Measurements from ENCODE around the gene GRXCR1.
A peak's percentile ranks its signal among the peaks of the same experiment; 100 is the strongest.

The GRXCR1 gene

GRCh38 chr4:43047058-43047457 lies 154.5 kb downstream of the GRXCR1 start:
- TF ChIP-seq CTCF (IDR thresholded peaks at IDR 0.05; ENCODE audit: unreplicated experiment in 3 of 3) = no peak
- Mint-ChIP-seq H3K4me3 (no peak overlapping the region), H3K27ac (peak overlapping the region in 2 of 3 experiments; percentile 6 to 13), H3K9me3 (no peaks in the 10 kb centered on the region), H3K4me1 (peaks cover 19% of the 10 kb centered on the region), H3K27me3 (ENCODE audit: low read depth) (no peaks in the 10 kb centered on the region), H3K36me3 (ENCODE audit: low read depth) (no peaks in the 10 kb centered on the region)

DNA sequence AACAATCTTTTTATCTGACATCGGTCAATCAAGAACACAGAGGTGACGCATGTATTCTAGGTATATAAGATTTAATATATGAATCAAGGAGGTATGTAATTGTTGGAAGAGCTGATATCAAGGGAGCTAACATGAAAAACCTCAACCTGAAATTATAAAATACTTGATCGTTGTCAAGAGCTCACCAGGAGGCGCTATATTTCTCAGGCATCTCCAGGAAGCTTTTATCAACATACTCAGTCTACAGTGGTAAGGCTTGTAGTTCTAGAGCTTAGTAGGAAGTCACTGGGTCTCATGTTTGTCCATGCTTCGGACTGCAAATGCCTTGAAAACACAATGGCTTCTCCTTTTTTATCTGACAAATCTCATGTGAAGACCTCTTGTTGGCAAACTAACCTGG lies 156.1 kb downstream of the GRXCR1 start:
- peaks cover 19% of the 10 kb centered on the region for H3K4me1 Mint-ChIP-seq
- H3K27me3 Mint-ChIP-seq (ENCODE audit: low read depth) = no peaks in the 10 kb centered on the region
- H3K9me3 Mint-ChIP-seq = no peaks in the 10 kb centered on the region
- H3K4me3 Mint-ChIP-seq = no peak overlapping the region
- no peak overlapping the region for H3K27ac Mint-ChIP-seq
- TF ChIP-seq CTCF (IDR thresholded peaks at IDR 0.05; ENCODE audit: unreplicated experiment in 3 of 3) = no peak
- H3K36me3 Mint-ChIP-seq (ENCODE audit: low read depth) = no peaks in the 10 kb centered on the region

DNA sequence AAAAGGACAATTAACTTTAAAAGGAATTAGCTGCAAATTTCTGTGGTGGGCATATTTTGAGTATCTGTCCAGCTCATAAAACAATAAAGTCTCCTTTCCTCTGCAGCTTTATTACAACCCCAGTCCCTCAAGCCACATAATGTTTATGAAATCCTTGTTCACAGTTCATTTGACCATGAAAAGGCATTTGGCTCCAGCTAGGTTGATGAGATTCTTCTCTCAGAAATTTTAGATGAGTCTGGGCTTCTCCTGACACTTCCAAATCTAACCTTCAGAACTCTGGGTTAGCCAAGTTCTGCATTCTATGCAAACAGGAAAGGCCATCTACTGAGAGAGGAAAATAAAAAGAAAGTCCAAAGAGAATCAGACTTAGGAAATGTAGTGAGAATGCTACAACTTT lies 156.8 kb downstream of the GRXCR1 start:
- Mint-ChIP-seq H3K4me1 (peaks cover 19% of the 10 kb centered on the region), H3K27ac (peak overlapping the region in 1 of 3 experiments; percentile 25), H3K36me3 (ENCODE audit: low read depth) (no peaks in the 10 kb centered on the region), H3K27me3 (ENCODE audit: low read depth) (no peaks in the 10 kb centered on the region), H3K9me3 (no peaks in the 10 kb centered on the region), H3K4me3 (no peak overlapping the region)
- no peak for TF ChIP-seq CTCF (IDR thresholded peaks at IDR 0.05; ENCODE audit: unreplicated experiment in 3 of 3)

- H3K27me3 Mint-ChIP-seq (ENCODE audit: low read depth) = no peaks in the 10 kb centered on the region
Observed at GRCh38 chr4:43066415-43066814, 173.9 kb downstream of the GRXCR1 start.

GRCh38 chr4:43071069-43071468 lies 178.6 kb downstream of the GRXCR1 start:
- no peak for TF ChIP-seq CTCF (IDR thresholded peaks at IDR 0.05; ENCODE audit: unreplicated experiment in 3 of 3)
- no peaks in the 10 kb centered on the region for H3K27me3 Mint-ChIP-seq (ENCODE audit: low read depth)
- no peak overlapping the region for H3K4me3 Mint-ChIP-seq
- no peak overlapping the region for H3K27ac Mint-ChIP-seq
- H3K4me1 Mint-ChIP-seq = no peaks in the 10 kb centered on the region
- H3K36me3 Mint-ChIP-seq (ENCODE audit: low read depth) = no peaks in the 10 kb centered on the region
- H3K9me3 Mint-ChIP-seq = peaks cover 15% of the 10 kb centered on the region

More at GRCh38 chr4:43066415-43066814, 173.9 kb downstream of the GRXCR1 start:
- Mint-ChIP-seq H3K4me1 (no peaks in the 10 kb centered on the region), H3K27ac (no peak overlapping the region), H3K36me3 (ENCODE audit: low read depth) (no peaks in the 10 kb centered on the region), H3K4me3 (no peak overlapping the region), H3K9me3 (peaks cover 3% of the 10 kb centered on the region)
- TF ChIP-seq CTCF (IDR thresholded peaks at IDR 0.05; ENCODE audit: unreplicated experiment in 3 of 3) = no peak

All from nephron (organoid).